HG03025 (cell line): Measurements from ENCODE around the gene MS4A13.
"Not testable (repeated sequence)": the region's sequence is repeated elsewhere in the genome, so short reads cannot be mapped to it uniquely, and the experiment has no call there.

ENCODE experiments used
- ATAC-seq: cut with Tn5 transposase; IDR thresholded peaks from one replicate; pipeline ENCODE4 v1.9.1; 2021; ENCODE audit warnings: mild to moderate bottlenecking, moderate library complexity; ENCODE audit not compliant: unreplicated experiment, low FRiP score

Gene MS4A13

GRCh38 chr11:60515144-60515855, at the start of gene MS4A13:
MS4A13 (plus strand) TSS chr11:60515392; CDS start chr11:60518084, 2,692 bp downstream.
- ATAC-seq: no peak

- no peak for ATAC-seq
These were observed 46.4 kb upstream of the MS4A13 start for GRCh38 chr11:60468829-60469228.

- ATAC-seq: no peak
These were observed 45.5 kb upstream of the MS4A13 start for GRCh38 chr11:60469723-60470122.

GRCh38 chr11:60477035-60477445, 38.2 kb upstream of the MS4A13 start:
- no peak for ATAC-seq

GRCh38 chr11:60482361-60482760, 32.8 kb upstream of the MS4A13 start:
- ATAC-seq: no peak

GRCh38 chr11:60485987-60486386, 29.2 kb upstream of the MS4A13 start:
- ATAC-seq: peak; percentile 97

GRCh38 chr11:60492488-60493009, 22.6 kb upstream of the MS4A13 start, which contains the start of gene MS4A12:
MS4A12 (plus strand) TSS chr11:60492778; CDS start chr11:60497319, 4,541 bp downstream.
- no peak for ATAC-seq

GRCh38 chr11:60493454-60493853, 21.7 kb upstream of the MS4A13 start:
- no peak for ATAC-seq

GRCh38 chr11:60498399-60498798, 16.8 kb upstream of the MS4A13 start:
- ATAC-seq: peak; percentile 29

- ATAC-seq: peak; percentile 94
These were observed 16.3 kb upstream of the MS4A13 start for GRCh38 chr11:60498853-60499252.

GRCh38 chr11:60500276-60500910, 14.8 kb upstream of the MS4A13 start:
- no peak for ATAC-seq

- no peak for ATAC-seq
These were observed 12.9 kb upstream of the MS4A13 start for GRCh38 chr11:60502221-60502775.

GRCh38 chr11:60504219-60504905, 10.8 kb upstream of the MS4A13 start:
- no peak for ATAC-seq

GRCh38 chr11:60509609-60510008, 5.6 kb upstream of the MS4A13 start:
- ATAC-seq: not testable (repeated sequence)

- ATAC-seq: not testable (repeated sequence)
These were observed 5.0 kb upstream of the MS4A13 start for GRCh38 chr11:60510209-60510608.

GRCh38 chr11:60511393-60511792, 3.8 kb upstream of the MS4A13 start:
- ATAC-seq: no peak

GRCh38 chr11:60512651-60513225, 2.5 kb upstream of the MS4A13 start:
- ATAC-seq: no peak

GRCh38 chr11:60513496-60514460, 1.4 kb upstream of the MS4A13 start:
- no peak for ATAC-seq

GRCh38 chr11:60528465-60528864, 13.3 kb downstream of the MS4A13 start:
- ATAC-seq: no peak
